Transverse colon (tissue), 4 donors: ENCODE measurements around the gene HUNK. TPM values are rescaled to one million over a fixed set of nuclear protein-coding genes. Genes with fewer than 3 reads are reported as not detected.

Experiments used
- DNase-seq: peaks from one replicate; pipeline ENCODE4 v3.0.0-alpha.2; 2019
- H3K27ac ChIP-seq, 4 donors: fragments of 200-600 bp; sonication (generic); 2 replicates each; pipeline ENCODE4 v1.5.1; 2016 to 2018; ENCODE audit warnings: inconsistent platforms in 4 of 4
- H3K27me3 ChIP-seq: fragments of 200-600 bp; sonication (generic); 2 replicates; pipeline ENCODE4 v1.5.1; 2017; ENCODE audit warnings: inconsistent platforms
- H3K36me3 ChIP-seq, 4 donors: fragments of 200-600 bp; sonication (generic); 2 replicates each; pipeline ENCODE4 v1.5.1; 2017 to 2019; ENCODE audit warnings: inconsistent platforms in 4 of 4
- H3K4me1 ChIP-seq, 4 donors: fragments of 200-600 bp; sonication (generic); 2 replicates each; pipeline ENCODE4 v1.5.1; 2017 to 2020; ENCODE audit warnings: inconsistent platforms in 4 of 4
- H3K4me3 ChIP-seq, 4 donors: fragments of 200-600 bp; sonication (generic); 1 replicate in 1 of 4; 2 replicates in 3 of 4; pipeline versions ENCODE4 v1.5.1 to v1.6.1; 2017 to 2019; ENCODE audit warnings: inconsistent platforms in 4 of 4
- H3K9me3 ChIP-seq, 2 donors: fragments of 200-600 bp; sonication (generic); 2 replicates each; pipeline ENCODE4 v1.5.1; 2017 to 2019; ENCODE audit warnings: inconsistent platforms in 2 of 2
- EP300 ChIP-seq: sonication (generic); formaldehyde crosslinking; IDR thresholded peaks from one replicate; pipeline ENCODE4 v1.6.1; 2017; ENCODE audit warnings: antibody characterized with exemption, low read depth
- POLR2A ChIP-seq: fragments of 450-650 bp; IDR thresholded peaks from one replicate; pipeline ENCODE4 v1.6.1; 2016; ENCODE audit warnings: antibody characterized with exemption, mild to moderate bottlenecking, moderate library complexity
- POLR2AphosphoS5 ChIP-seq, 3 donors: sonication (generic); formaldehyde crosslinking; IDR thresholded peaks; one replicate each; pipeline ENCODE4 v1.6.1; 2016; ENCODE audit warnings: antibody characterized with exemption in 3 of 3
- WGBS, 2 donors: methylation state at CpG; one replicate each; pipeline ENCODE4 v1.1.5; 2018; ENCODE audit warnings: low coverage in 1 of 2; 5-methylcytosine and 5-hydroxymethylcytosine counted together
- in situ Hi-C, 4 donors: fragments of 200-750 bp; cut with MboI; loops; one replicate each; pipeline versions ENCODE4 v1.15.0 to v1.15.1; 2017; ENCODE audit warnings: low sequenced_read_pairs in 3 of 4, low pct_ligation_motif_present in 1 of 4, low pct_unique_long_range_greater_than_20kb in 1 of 4
- intact Hi-C: fragments of 100-400 bp; cut with DNase I; formaldehyde crosslinking; loops from one replicate; pipeline ENCODE4 v1.15.1; 2023; ENCODE audit warnings: low total_unique reads
- total RNA-seq, 4 donors: library from RNA; depleted of rRNA; stranded (reverse); fragments of >200 nt; gene quantifications; one replicate each; pipeline ENCODE4 v1.1.0, GENCODE V29; 2016
- TF ChIP-seq, protein P1 (sequence below), 5 experiments: fragments of 200-600 bp in 3 of 5; fragments of 450-650 bp in 2 of 5; sonication (generic) in 3 of 5; IDR thresholded peaks; 1 replicate in 2 of 5; 2 replicates in 3 of 5; pipeline ENCODE4 v1.5.1; 2016 to 2017; ENCODE audit warnings: antibody characterized with exemption in 5 of 5, inconsistent platforms in 3 of 5, mild to moderate bottlenecking in 2 of 5, moderate library complexity in 1 of 5

HUNK gene
- total RNA-seq, 4 donors from 2014 or later: 1.8 to 6.7 (median 3.9) TPM

- in situ Hi-C loops (no loop called here), intact Hi-C loops (no loop called here)
- H3K36me3 ChIP-seq: no peaks in the 10 kb centered on the region
- H3K4me1 ChIP-seq: peaks cover 0 to 24% (median 21%) of the 10 kb centered on the region in 4 donors
- H3K9me3 ChIP-seq: no peaks in the 10 kb centered on the region
- no peak overlapping the region for H3K4me3 ChIP-seq
- peak overlapping the region; percentile 0 to 33 (median 3) for H3K27ac ChIP-seq
- no peak for DNase-seq
- TF ChIP-seq POLR2AphosphoS5 (IDR thresholded peaks at IDR 0.05) (no peak), EP300 (no peak), POLR2A (no peak)
- TF ChIP-seq, protein P1, sequence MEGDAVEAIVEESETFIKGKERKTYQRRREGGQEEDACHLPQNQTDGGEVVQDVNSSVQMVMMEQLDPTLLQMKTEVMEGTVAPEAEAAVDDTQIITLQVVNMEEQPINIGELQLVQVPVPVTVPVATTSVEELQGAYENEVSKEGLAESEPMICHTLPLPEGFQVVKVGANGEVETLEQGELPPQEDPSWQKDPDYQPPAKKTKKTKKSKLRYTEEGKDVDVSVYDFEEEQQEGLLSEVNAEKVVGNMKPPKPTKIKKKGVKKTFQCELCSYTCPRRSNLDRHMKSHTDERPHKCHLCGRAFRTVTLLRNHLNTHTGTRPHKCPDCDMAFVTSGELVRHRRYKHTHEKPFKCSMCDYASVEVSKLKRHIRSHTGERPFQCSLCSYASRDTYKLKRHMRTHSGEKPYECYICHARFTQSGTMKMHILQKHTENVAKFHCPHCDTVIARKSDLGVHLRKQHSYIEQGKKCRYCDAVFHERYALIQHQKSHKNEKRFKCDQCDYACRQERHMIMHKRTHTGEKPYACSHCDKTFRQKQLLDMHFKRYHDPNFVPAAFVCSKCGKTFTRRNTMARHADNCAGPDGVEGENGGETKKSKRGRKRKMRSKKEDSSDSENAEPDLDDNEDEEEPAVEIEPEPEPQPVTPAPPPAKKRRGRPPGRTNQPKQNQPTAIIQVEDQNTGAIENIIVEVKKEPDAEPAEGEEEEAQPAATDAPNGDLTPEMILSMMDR (IDR thresholded peaks at IDR 0.05): no peak
- 71 to 88% methylated on average over 7 of the region's 7 CpGs for WGBS, 2 donors
- no peaks in the 10 kb centered on the region for H3K27me3 ChIP-seq
These were observed 23.2 kb downstream of the HUNK start for GRCh38 chr21:31896019-31896418.

DNA sequence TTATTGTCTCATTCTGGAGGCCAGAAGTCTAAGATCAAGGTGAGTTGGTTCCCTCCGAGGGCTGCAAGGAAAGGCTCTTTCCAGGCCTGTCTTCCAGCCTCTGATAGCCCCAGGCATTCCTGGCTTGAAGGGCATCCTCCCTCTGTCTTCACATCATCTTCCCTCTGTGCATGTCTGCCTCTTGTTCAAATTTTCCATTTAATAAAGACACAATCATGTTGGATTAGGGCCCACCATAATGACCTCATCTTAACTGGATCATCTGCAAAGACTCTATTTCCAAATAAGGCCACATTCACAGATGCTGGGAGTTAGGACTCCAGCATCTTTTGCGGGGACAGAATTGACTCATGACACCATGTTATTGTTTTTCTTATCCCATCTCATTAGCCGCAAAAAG is 24.5 kb downstream of the HUNK start:
- no peak for TF ChIP-seq POLR2AphosphoS5 (IDR thresholded peaks at IDR 0.05)
- TF ChIP-seq POLR2A: no peak
- TF ChIP-seq, protein P1 (IDR thresholded peaks at IDR 0.05): no peak
- no peak for TF ChIP-seq EP300
- peaks cover 0 to 29% (median 24%) of the 10 kb centered on the region in 4 donors for H3K4me1 ChIP-seq
- WGBS, 2 donors: 63 to 78% methylated on average over 3 of the region's 3 CpGs
- intact Hi-C loops (no loop called here), in situ Hi-C loops (no loop called here)
- H3K27me3 ChIP-seq: no peaks in the 10 kb centered on the region
- DNase-seq: no peak
- no peak overlapping the region for H3K4me3 ChIP-seq
- no peaks in the 10 kb centered on the region for H3K36me3 ChIP-seq
- H3K27ac ChIP-seq: peak overlapping the region; percentile 71 to 82 (median 80)
- H3K9me3 ChIP-seq: no peaks in the 10 kb centered on the region

DNA sequence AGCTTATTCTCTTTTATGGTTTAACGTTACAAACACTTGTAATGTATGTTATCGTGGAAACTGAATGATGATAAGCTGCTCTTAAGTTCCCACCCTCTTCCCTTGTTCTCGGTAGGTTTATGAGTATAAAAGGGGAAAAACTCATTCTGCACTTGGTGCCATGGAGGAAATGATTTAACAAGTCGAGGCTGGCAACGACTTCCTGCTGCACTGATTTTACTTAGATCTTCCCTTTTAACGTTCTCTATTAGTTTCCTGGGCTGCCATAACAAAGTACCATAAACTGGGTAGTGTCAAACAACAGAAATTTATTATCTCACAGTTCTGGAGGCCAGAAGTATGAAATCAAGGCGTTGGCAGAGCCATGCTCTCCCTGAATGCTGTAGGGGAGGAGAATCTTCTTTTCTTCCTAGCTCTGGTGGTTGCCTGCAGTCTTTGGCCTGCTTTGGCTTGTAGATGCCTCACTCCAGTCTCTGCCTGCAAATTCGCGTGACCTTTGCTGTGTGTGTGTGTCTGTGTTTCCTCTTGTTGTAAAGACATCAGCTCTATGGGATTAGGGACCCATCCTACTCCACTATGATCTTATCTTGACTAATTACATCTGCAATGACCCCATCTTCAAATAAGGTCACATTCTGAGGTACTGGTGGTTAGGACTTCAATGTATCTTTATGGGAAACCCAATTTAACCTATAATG is 26.3 kb downstream of the HUNK start:
- in situ Hi-C loops: no loop called here
- no peaks in the 10 kb centered on the region for H3K27me3 ChIP-seq
- intact Hi-C loops: no loop called here
- no peak for DNase-seq
- peaks cover 0 to 29% (median 24%) of the 10 kb centered on the region in 4 donors for H3K4me1 ChIP-seq
- H3K27ac ChIP-seq: peak overlapping the region; percentile 71 to 82 (median 80)
- H3K4me3 ChIP-seq: no peak overlapping the region
- no peaks in the 10 kb centered on the region for H3K9me3 ChIP-seq
- no peak for TF ChIP-seq POLR2A
- TF ChIP-seq, protein P1 (IDR thresholded peaks at IDR 0.05): no peak
- no peak for TF ChIP-seq EP300
- no peak for TF ChIP-seq POLR2AphosphoS5 (IDR thresholded peaks at IDR 0.05)
- H3K36me3 ChIP-seq: no peaks in the 10 kb centered on the region
- WGBS, 2 donors: 14 to 25% methylated on average over 5 to 9 of the region's 9 CpGs

DNA sequence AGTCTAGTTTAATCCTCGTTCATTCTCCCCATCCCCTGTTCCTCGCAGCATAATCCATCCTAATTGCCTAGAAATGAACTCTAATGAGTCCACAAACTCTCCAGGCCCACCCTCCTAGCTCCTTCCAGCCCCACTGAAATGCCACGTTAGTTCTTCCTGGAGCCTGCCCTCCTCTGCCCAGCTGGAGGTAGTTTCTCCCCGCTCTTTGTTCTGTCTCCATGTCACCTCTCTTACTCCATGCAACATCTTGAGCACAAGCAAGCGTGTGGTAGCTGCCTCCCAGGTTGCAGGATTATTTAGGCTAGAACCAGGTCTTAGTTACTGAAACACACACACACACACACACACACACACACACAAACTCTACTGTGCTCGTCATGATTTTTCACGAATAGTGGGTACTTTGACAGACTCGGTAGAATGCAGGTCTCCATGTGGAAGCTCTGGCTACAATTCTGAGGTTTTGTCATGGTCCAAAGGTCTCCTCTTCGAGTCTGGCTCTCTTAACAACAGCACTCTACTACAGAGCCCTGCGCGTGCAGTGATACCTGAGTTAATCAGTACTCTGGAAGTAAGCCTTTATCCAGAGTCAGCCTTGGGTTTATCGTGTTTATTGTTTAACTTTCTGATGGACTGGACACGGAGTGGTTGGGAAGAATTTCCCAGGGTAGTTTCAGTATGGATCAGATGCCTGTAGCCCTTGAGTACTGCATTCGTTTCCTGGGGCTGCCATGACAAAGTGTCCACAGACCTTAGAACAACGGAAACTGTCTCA is 27.5 kb downstream of the HUNK start:
- peak; percentile 75 for DNase-seq
- peak; percentile 39 for TF ChIP-seq POLR2A
- TF ChIP-seq, protein P1 (IDR thresholded peaks at IDR 0.05): no peak
- no peak for TF ChIP-seq EP300
- peak in 2 of 3 donors; percentile 16 to 53 for TF ChIP-seq POLR2AphosphoS5 (IDR thresholded peaks at IDR 0.05)
- Histone ChIP-seq H3K4me1 (peaks cover 0 to 29% (median 24%) of the 10 kb centered on the region in 4 donors), H3K27ac (peak overlapping the region; percentile 71 to 82 (median 80)), H3K9me3 (no peaks in the 10 kb centered on the region), H3K4me3 (no peak overlapping the region), H3K36me3 (no peaks in the 10 kb centered on the region), H3K27me3 (no peaks in the 10 kb centered on the region)
- in situ Hi-C loops (no loop called here), intact Hi-C loops (no loop called here)
- WGBS, 2 donors: 43 to 58% methylated on average over 8 to 15 of the region's 15 CpGs
